ENCODE data around the gene MUC13. TPM values are rescaled to one million over a fixed set of nuclear protein-coding genes. Genes with fewer than 3 reads are reported as not detected.

The MUC13 gene
- total and polyA plus RNA-seq, 2 of the 4 experiments (the other 2 are of a cell fraction): not detected

DNA sequence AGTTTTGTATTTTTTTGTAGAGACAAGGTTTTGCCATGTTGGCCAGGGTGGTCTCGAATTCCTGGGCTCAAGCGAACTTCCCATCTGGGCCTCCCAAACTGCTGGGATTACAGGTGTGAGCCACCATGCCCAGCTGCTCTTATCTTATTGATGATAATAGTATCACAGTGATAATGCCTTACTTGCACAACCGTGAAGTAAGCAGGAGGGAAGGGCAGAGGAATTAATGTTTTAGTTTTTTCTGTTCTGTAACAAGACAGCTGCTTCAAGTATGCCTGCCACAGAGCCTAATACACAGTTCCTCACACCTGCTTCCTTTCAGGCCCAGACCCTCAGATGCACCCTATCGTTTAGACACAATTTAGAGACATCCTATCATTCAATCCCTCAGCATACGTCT is 26.1 kb upstream of the MUC13 start:
- Histone ChIP-seq H3K4ac (ENCODE audit: low read depth, low read length) (no peak overlapping the region), H4K5ac (ENCODE audit: low read depth, low read length) (no peak overlapping the region), H3K36me3 (ENCODE audit: control insufficient read depth, insufficient read depth, low read length) (no peaks in the 10 kb centered on the region), H4K20me1 (ENCODE audit: insufficient read depth, low read length) (peaks cover 3% of the 10 kb centered on the region; the same call in 1 of the 2 replicates), H3K4me1 (ENCODE audit: control insufficient read depth, insufficient read depth, low read length) (peaks cover 5% of the 10 kb centered on the region; the same call in 1 of the 2 replicates), H4K8ac (ENCODE audit: low read depth in 2 of 2, low read length in 2 of 2) (no peak overlapping the region), H2AK5ac (ENCODE audit: low read depth, low read length) (no peak overlapping the region), H2BK120ac (ENCODE audit: low read depth, low read length) (no peak overlapping the region), H3K4me3 (ENCODE audit: insufficient read depth, low read depth, low read length) (no peak overlapping the region), H3K9me1 (ENCODE audit: insufficient read depth, low read length) (peaks cover 8% of the 10 kb centered on the region), H3K18ac (ENCODE audit: low read depth, low read length) (no peak overlapping the region), H3K23ac (ENCODE audit: low read depth, low read length) (no peak overlapping the region), H2AFZ (replicated peaks; ENCODE audit: low read length, poor library complexity) (no peak overlapping the region), H4K91ac (ENCODE audit: insufficient read depth, low read depth, low read length) (no peak overlapping the region), H2BK5ac (ENCODE audit: low read depth, low read length, poor library complexity, severe bottlenecking) (no peak overlapping the region), H3K27ac (ENCODE audit: insufficient read depth, low read length) (no peak overlapping the region), H3K14ac (replicated peaks; ENCODE audit: low read depth, low read length) (no peak overlapping the region), H3K9ac (ENCODE audit: low read depth, low read length) (no peak overlapping the region), H3K79me1 (ENCODE audit: low read depth in 1 of 2, low read length in 2 of 2) (0 out of 4 replicates have a peak, but pooled peaks cover 0 to 4% of the 10 kb centered on the region in 2 experiments), H3K27me3 (ENCODE audit: control insufficient read depth, insufficient read depth, low read length) (no peaks in the 10 kb centered on the region), H2BK15ac (ENCODE audit: low read depth, low read length) (no peak overlapping the region), H2BK20ac (ENCODE audit: low read depth, low read length) (no peak overlapping the region), H3K9me3 (ENCODE audit: control insufficient read depth, insufficient read depth, low read length) (no peaks in the 10 kb centered on the region), H3K4me2 (ENCODE audit: low read depth, low read length) (no peak overlapping the region), H3K56ac (ENCODE audit: extremely low read depth, insufficient read depth, low read length) (no peak overlapping the region), H2AK9ac (replicated peaks; ENCODE audit: low read depth, low read length, poor library complexity) (no peak overlapping the region)
- ChIA-PET CTCF (no interaction called here), POLR2A (ENCODE audit: unreplicated experiment) (no interaction called here)
- DNase-seq: no peak
- dilution Hi-C loops (cut with HindIII; ENCODE audit: low sequenced_read_pairs, unreplicated experiment) (no loop called here), in situ Hi-C loops (cut with MboI; ENCODE audit: low sequenced_read_pairs) (no loop called here), intact Hi-C loops (cut with micrococcal nuclease) (no loop called here)
- no peak for ATAC-seq (ENCODE audit: low read depth)
- TF ChIP-seq MXI1 (IDR thresholded peaks at IDR 0.05; ENCODE audit: borderline replicate concordance, low read depth, low read length) (no peak), RAD21 (IDR thresholded peaks at IDR 0.05; ENCODE audit: low read length) (no peak), RCOR1 (IDR thresholded peaks at IDR 0.05; ENCODE audit: insufficient replicate concordance, low read length) (no peak), POLR2A (IDR thresholded peaks at IDR 0.05; ENCODE audit: low read depth, low read length) (no peak), CEBPB (IDR thresholded peaks at IDR 0.05; ENCODE audit: low read depth, low read length) (no peak), MAFK (IDR thresholded peaks at IDR 0.05; ENCODE audit: low read depth, low read length) (no peak), NFE2L2 (IDR thresholded peaks at IDR 0.05; ENCODE audit: low read depth, low read length) (no peak), FOS (IDR thresholded peaks at IDR 0.05; ENCODE audit: low read depth, low read length) (no peak), RFX5 (IDR thresholded peaks at IDR 0.05; ENCODE audit: low read depth, low read length) (no peak), MAZ (IDR thresholded peaks at IDR 0.05; ENCODE audit: borderline replicate concordance, low read depth, low read length) (no peak), CHD1 (IDR thresholded peaks at IDR 0.05; ENCODE audit: low read depth, low read length) (no peak), SMC3 (IDR thresholded peaks at IDR 0.05; ENCODE audit: low read depth, low read length) (no peak), BHLHE40 (IDR thresholded peaks at IDR 0.05; ENCODE audit: low read depth, low read length) (no peak)
- TF ChIP-seq, protein P1, sequence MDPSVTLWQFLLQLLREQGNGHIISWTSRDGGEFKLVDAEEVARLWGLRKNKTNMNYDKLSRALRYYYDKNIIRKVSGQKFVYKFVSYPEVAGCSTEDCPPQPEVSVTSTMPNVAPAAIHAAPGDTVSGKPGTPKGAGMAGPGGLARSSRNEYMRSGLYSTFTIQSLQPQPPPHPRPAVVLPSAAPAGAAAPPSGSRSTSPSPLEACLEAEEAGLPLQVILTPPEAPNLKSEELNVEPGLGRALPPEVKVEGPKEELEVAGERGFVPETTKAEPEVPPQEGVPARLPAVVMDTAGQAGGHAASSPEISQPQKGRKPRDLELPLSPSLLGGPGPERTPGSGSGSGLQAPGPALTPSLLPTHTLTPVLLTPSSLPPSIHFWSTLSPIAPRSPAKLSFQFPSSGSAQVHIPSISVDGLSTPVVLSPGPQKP (IDR thresholded peaks at IDR 0.05; ENCODE audit: borderline replicate concordance, low read depth, low read length): no peak
- TF ChIP-seq, protein P2, sequence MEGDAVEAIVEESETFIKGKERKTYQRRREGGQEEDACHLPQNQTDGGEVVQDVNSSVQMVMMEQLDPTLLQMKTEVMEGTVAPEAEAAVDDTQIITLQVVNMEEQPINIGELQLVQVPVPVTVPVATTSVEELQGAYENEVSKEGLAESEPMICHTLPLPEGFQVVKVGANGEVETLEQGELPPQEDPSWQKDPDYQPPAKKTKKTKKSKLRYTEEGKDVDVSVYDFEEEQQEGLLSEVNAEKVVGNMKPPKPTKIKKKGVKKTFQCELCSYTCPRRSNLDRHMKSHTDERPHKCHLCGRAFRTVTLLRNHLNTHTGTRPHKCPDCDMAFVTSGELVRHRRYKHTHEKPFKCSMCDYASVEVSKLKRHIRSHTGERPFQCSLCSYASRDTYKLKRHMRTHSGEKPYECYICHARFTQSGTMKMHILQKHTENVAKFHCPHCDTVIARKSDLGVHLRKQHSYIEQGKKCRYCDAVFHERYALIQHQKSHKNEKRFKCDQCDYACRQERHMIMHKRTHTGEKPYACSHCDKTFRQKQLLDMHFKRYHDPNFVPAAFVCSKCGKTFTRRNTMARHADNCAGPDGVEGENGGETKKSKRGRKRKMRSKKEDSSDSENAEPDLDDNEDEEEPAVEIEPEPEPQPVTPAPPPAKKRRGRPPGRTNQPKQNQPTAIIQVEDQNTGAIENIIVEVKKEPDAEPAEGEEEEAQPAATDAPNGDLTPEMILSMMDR (conservative IDR thresholded peaks at IDR 0.05; ENCODE audit: low read depth, low read length): no peak
- TF ChIP-seq, protein P3, sequence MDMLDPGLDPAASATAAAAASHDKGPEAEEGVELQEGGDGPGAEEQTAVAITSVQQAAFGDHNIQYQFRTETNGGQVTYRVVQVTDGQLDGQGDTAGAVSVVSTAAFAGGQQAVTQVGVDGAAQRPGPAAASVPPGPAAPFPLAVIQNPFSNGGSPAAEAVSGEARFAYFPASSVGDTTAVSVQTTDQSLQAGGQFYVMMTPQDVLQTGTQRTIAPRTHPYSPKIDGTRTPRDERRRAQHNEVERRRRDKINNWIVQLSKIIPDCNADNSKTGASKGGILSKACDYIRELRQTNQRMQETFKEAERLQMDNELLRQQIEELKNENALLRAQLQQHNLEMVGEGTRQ (IDR thresholded peaks at IDR 0.05; ENCODE audit: low read depth, low read length): no peak
- no TSS peak for BruUV-seq (replicated peaks)
- no CpG with 5 or more reads among the region's 5 CpGs for WGBS, 2 experiments (ENCODE audit: extremely low coverage in 2 of 2, insufficient read length in 1 of 2)
